Head of caudate nucleus (tissue), 42 donors: Measurements from ENCODE around the gene GLOD5.

Experiments
- DNase-seq, 42 donors: peaks; one replicate each; pipeline versions ENCODE4 v3.0.0 to v3.0.0-alpha.2; 2020 to 2021; ENCODE audit warnings: mixed read lengths in 7 of 42
- intact Hi-C: fragments of 100-400 bp; cut with DNase I; formaldehyde crosslinking; loops from one replicate; pipeline ENCODE4 v1.15.0; 2022

Gene GLOD5

GRCh38 chrX:48761674-48762471 is at the start of gene GLOD5:
Gene GLOD5, plus strand, starts transcription at chrX:48761747. Its CDS starts 44 bp downstream, at chrX:48761791.
- intact Hi-C loops = no loop called here
- DNase-seq = no peak

GRCh38 chrX:48711929-48712505 is 49.5 kb upstream of the GLOD5 start:
- intact Hi-C loops = no loop called here
- DNase-seq = no peak

- intact Hi-C loops = no loop called here
- DNase-seq = no peak
Measured at GRCh38 chrX:48713847-48714246, 47.7 kb upstream of the GLOD5 start.

- intact Hi-C loops = no loop called here
- no peak for DNase-seq
Measured at GRCh38 chrX:48714573-48714972, 47.0 kb upstream of the GLOD5 start.

GRCh38 chrX:48715072-48715471 is 46.5 kb upstream of the GLOD5 start:
- no peak for DNase-seq
- intact Hi-C loops = no loop called here

- intact Hi-C loops = no loop called here
- no peak for DNase-seq
Measured at GRCh38 chrX:48715876-48716502, 45.6 kb upstream of the GLOD5 start.

GRCh38 chrX:48719958-48720357 is 41.6 kb upstream of the GLOD5 start:
- intact Hi-C loops = no loop called here
- DNase-seq = no peak

- DNase-seq = no peak
- intact Hi-C loops = no loop called here
Measured at GRCh38 chrX:48720577-48721250, 40.8 kb upstream of the GLOD5 start.

GRCh38 chrX:48721916-48722315 is 39.6 kb upstream of the GLOD5 start:
- intact Hi-C loops = no loop called here

GRCh38 chrX:48726596-48726995 is 35.0 kb upstream of the GLOD5 start:
- intact Hi-C loops = no loop called here
- DNase-seq = no peak

More at GRCh38 chrX:48721916-48722315, 39.6 kb upstream of the GLOD5 start:
- DNase-seq = no peak

GRCh38 chrX:48728653-48729052 is 32.9 kb upstream of the GLOD5 start:
- intact Hi-C loops = no loop called here
- DNase-seq = no peak

GRCh38 chrX:48736303-48736702 is 25.2 kb upstream of the GLOD5 start:
- intact Hi-C loops = loop anchor here (5.0 kb wide), 1 partner anchor 66 kb away; the partner anchor contains the start of gene HDAC6
- DNase-seq = no peak

GRCh38 chrX:48736878-48737212 is 24.7 kb upstream of the GLOD5 start:
- intact Hi-C loops = loop anchor here (5.0 kb wide), 1 partner anchor 65 kb away; the partner anchor contains the start of gene HDAC6

GRCh38 chrX:48737213-48737938 is 24.2 kb upstream of the GLOD5 start:
- DNase-seq = peak; percentile 82 to 97 (median 92)
- intact Hi-C loops = loop anchor here (5.0 kb wide), 1 partner anchor 65 kb away; the partner anchor contains the start of gene HDAC6

More at GRCh38 chrX:48736878-48737212, 24.7 kb upstream of the GLOD5 start:
- no peak for DNase-seq

- DNase-seq = peak in 1 of 42 donors; percentile 0
- intact Hi-C loops = loop anchor here (5.0 kb wide), 1 partner anchor 64 kb away; the partner anchor contains the start of gene HDAC6
Measured at GRCh38 chrX:48737940-48738339, 23.6 kb upstream of the GLOD5 start.

GRCh38 chrX:48741834-48742233 is 19.7 kb upstream of the GLOD5 start:
- no peak for DNase-seq
- intact Hi-C loops = no loop called here

- no peak for DNase-seq
- intact Hi-C loops = no loop called here
Measured at GRCh38 chrX:48745222-48745621, 16.3 kb upstream of the GLOD5 start.

GRCh38 chrX:48747415-48748016 is 14.0 kb upstream of the GLOD5 start:
- DNase-seq = no peak

GRCh38 chrX:48749182-48749581 is 12.4 kb upstream of the GLOD5 start:
- intact Hi-C loops = no loop called here
- no peak for DNase-seq

More at GRCh38 chrX:48747415-48748016, 14.0 kb upstream of the GLOD5 start:
- intact Hi-C loops = no loop called here
